Suprapubic skin (tissue), 3 donors: ENCODE results near the gene FANK1.

Source experiments
- POLR2A ChIP-seq, 2 donors: fragments of 450-650 bp; IDR thresholded peaks; one replicate each; pipeline ENCODE4 v1.6.1; 2017; ENCODE audit warnings: antibody characterized with exemption in 2 of 2, mild to moderate bottlenecking in 2 of 2, moderate library complexity in 2 of 2
- TF ChIP-seq, protein P1 (sequence below), 2 donors: fragments of 200-600 bp in 1 of 2; fragments of 450-650 bp in 1 of 2; sonication (generic) in 1 of 2; IDR thresholded peaks; one replicate each; pipeline ENCODE4 v1.5.1; 2016 to 2019; ENCODE audit warnings: antibody characterized with exemption in 2 of 2, mild to moderate bottlenecking in 1 of 2, moderate library complexity in 1 of 2

DNA sequence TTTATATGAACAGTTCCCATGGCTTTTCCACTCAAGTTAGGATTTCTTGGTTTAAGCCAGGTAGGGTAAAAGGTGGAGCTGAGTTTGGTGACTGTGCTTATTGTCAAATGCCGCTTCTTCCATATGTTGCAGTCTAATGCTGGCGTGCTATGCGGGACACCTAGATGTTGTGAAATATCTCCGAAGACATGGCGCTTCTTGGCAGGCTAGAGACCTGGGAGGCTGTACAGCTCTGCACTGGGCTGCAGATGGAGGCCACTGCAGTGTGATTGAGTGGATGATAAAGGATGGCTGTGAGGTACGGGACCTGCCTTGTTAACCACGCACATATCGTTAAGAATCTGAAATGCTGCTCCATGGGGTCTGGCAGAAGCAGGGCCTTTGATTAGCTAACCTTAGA, 108.4 kb downstream of the FANK1 start:
- TF ChIP-seq, protein P1, sequence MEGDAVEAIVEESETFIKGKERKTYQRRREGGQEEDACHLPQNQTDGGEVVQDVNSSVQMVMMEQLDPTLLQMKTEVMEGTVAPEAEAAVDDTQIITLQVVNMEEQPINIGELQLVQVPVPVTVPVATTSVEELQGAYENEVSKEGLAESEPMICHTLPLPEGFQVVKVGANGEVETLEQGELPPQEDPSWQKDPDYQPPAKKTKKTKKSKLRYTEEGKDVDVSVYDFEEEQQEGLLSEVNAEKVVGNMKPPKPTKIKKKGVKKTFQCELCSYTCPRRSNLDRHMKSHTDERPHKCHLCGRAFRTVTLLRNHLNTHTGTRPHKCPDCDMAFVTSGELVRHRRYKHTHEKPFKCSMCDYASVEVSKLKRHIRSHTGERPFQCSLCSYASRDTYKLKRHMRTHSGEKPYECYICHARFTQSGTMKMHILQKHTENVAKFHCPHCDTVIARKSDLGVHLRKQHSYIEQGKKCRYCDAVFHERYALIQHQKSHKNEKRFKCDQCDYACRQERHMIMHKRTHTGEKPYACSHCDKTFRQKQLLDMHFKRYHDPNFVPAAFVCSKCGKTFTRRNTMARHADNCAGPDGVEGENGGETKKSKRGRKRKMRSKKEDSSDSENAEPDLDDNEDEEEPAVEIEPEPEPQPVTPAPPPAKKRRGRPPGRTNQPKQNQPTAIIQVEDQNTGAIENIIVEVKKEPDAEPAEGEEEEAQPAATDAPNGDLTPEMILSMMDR (IDR thresholded peaks at IDR 0.05): no peak
- TF ChIP-seq POLR2A (IDR thresholded peaks at IDR 0.05): no peak
